ENCODE measurements around the gene VPS37B. TPM values are rescaled to one million over a fixed set of nuclear protein-coding genes. Genes with fewer than 3 reads are reported as not detected.

VPS37B gene
- total RNA-seq, 4 donors from 2014 or later, result 23.4 to 47.4 (median 29.3) TPM

GRCh38 chr12:122874081-122874480 is 21.8 kb downstream of the VPS37B start:
- peak overlapping the region in 1 of 4 donors; percentile 86 for H3K27ac ChIP-seq

DNA sequence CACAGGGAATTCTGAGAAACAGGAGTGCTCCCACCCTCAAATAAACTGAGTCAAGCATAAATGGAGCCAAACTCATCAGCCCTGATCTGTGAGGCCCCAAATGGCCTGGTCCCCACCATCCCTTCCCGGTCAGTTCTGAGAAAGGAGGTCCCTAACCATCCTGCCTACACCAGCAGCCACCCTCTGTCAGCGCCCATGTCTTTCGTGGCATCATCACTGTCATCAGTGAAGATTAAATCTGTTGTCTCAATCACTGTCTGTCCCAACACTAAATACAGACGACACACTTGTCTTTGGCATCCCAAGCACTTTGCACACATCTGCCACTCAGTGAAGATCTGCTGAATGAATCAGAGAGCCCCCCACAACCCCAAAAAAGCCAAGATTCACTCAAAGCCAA is 22.4 kb downstream of the VPS37B start:
- H3K27me3 ChIP-seq, result no peaks in the 10 kb centered on the region
- TF ChIP-seq POLR2AphosphoS5 (IDR thresholded peaks at IDR 0.05), result no peak
- TF ChIP-seq POLR2A (IDR thresholded peaks at IDR 0.05), result no peak
- TF ChIP-seq EP300 (IDR thresholded peaks at IDR 0.05), result no peak
- TF ChIP-seq, protein P1, sequence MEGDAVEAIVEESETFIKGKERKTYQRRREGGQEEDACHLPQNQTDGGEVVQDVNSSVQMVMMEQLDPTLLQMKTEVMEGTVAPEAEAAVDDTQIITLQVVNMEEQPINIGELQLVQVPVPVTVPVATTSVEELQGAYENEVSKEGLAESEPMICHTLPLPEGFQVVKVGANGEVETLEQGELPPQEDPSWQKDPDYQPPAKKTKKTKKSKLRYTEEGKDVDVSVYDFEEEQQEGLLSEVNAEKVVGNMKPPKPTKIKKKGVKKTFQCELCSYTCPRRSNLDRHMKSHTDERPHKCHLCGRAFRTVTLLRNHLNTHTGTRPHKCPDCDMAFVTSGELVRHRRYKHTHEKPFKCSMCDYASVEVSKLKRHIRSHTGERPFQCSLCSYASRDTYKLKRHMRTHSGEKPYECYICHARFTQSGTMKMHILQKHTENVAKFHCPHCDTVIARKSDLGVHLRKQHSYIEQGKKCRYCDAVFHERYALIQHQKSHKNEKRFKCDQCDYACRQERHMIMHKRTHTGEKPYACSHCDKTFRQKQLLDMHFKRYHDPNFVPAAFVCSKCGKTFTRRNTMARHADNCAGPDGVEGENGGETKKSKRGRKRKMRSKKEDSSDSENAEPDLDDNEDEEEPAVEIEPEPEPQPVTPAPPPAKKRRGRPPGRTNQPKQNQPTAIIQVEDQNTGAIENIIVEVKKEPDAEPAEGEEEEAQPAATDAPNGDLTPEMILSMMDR (IDR thresholded peaks at IDR 0.05), result no peak
- 50 to 89% methylated on average over 1 to 4 of the region's 4 CpGs for WGBS, 2 donors (ENCODE audit: low coverage in 1 of 2)
- peak overlapping the region in 3 of 4 donors; percentile 82 to 86 (median 84) for H3K27ac ChIP-seq
- no peak overlapping the region for H3K4me3 ChIP-seq
- H3K4me1 ChIP-seq, result peaks cover 0 to 99% (median 37%) of the 10 kb centered on the region in 3 donors
- peaks cover 0 to 21% of the 10 kb centered on the region in 2 donors for H3K36me3 ChIP-seq
- no peak for ATAC-seq
- no peaks in the 10 kb centered on the region for H3K9me3 ChIP-seq

More at GRCh38 chr12:122874081-122874480, 21.8 kb downstream of the VPS37B start:
- 79 to 88% methylated on average over 3 to 9 of the region's 12 CpGs for WGBS, 2 donors (ENCODE audit: low coverage in 1 of 2)
- no peak for TF ChIP-seq POLR2A (IDR thresholded peaks at IDR 0.05)
- TF ChIP-seq, protein P1 (IDR thresholded peaks at IDR 0.05), result no peak
- peaks cover 0 to 100% (median 37%) of the 10 kb centered on the region in 3 donors for H3K4me1 ChIP-seq
- H3K27me3 ChIP-seq, result no peaks in the 10 kb centered on the region
- no peak for ATAC-seq
- H3K9me3 ChIP-seq, result no peaks in the 10 kb centered on the region
- H3K4me3 ChIP-seq, result no peak overlapping the region
- H3K36me3 ChIP-seq, result peaks cover 0 to 16% of the 10 kb centered on the region in 2 donors

DNA sequence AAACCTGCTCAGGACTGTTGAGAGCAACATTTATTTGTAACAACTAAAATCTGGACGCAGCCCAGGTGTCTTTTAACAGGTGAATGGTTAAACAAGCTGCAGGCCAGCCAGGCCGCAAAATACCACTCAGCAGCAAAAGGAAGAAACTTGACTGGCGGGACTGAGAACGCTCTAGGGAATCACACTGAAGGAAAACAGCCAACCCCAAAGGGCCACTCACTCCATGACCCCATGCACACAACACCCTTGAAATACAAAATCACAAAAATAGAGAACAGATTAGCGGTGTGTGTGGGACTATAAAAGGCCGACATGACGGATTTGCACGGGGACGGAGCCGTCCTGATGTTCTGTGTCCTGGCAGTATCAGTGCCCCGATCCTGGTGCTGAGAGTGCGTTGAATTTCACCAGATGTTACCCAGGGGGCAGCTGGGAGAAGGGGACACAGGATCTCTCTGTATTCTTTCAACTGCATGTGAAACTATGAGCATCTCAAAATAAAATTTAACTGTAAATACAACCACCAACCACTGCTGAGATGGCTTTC is 23.0 kb downstream of the VPS37B start:
- Histone ChIP-seq H3K27me3 (no peaks in the 10 kb centered on the region), H3K36me3 (peaks cover 0 to 28% of the 10 kb centered on the region in 2 donors), H3K4me3 (no peak overlapping the region), H3K27ac (peak overlapping the region in 3 of 4 donors; percentile 82 to 86 (median 84)), H3K9me3 (no peaks in the 10 kb centered on the region), H3K4me1 (peaks cover 0 to 99% (median 37%) of the 10 kb centered on the region in 3 donors)
- 65 to 66% methylated on average over 12 of the region's 12 CpGs for WGBS, 2 donors (ENCODE audit: low coverage in 1 of 2)
- no peak for ATAC-seq
- no peak for TF ChIP-seq POLR2AphosphoS5 (IDR thresholded peaks at IDR 0.05)
- TF ChIP-seq POLR2A (IDR thresholded peaks at IDR 0.05), result no peak
- TF ChIP-seq, protein P1 (IDR thresholded peaks at IDR 0.05), result no peak
- TF ChIP-seq EP300 (IDR thresholded peaks at IDR 0.05), result no peak

DNA sequence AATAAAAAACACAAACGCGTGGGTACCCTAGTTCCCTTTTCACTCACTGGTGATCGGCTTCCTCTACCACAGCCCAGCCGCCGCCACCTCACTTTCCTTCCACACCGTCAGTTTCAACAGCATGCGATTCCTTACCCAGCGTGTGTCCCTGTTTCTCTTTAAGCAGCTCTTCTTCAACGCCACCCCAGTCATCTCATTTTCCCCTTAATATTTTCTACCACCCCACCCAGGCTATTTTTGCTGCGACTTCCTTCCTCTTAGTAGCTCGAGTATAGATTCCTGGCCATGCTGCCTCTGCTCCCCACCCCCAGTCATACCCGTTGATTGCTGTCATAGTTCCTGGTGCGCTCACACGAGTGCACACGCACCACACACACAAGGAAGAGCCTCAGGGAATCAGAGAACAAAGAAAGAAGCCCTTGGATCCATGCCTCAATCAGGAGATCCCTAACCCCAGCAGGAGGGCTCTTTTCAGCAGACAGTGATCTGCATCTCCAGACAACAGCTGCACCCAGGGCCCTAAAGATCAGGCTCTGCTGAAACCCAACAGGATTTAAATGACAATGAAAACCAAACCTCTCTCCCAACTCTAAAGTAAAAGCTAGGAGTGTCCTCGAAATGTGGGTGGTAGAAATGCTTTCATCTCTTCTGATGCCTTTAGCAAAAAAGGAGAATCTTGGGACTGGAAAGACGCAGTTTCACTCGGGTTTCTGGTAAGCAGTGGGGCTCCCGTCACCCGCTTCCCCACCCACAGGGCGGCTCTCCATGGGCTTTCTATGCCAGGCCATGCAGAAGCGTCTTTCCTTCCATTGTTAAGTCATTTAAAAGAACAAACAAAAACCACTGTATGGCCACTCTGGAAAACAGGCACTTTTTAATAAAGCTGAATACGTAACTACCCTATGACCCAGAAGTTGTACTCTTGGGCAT is 23.8 kb downstream of the VPS37B start:
- Histone ChIP-seq H3K36me3 (peaks cover 0 to 35% of the 10 kb centered on the region in 2 donors), H3K27ac (peak overlapping the region; percentile 78 to 86 (median 83)), H3K4me1 (peaks cover 0 to 97% (median 36%) of the 10 kb centered on the region in 3 donors), H3K27me3 (no peaks in the 10 kb centered on the region), H3K4me3 (peak overlapping the region; percentile 15 to 40), H3K9me3 (no peaks in the 10 kb centered on the region)
- peak in 1 of 2 donors; percentile 16 for TF ChIP-seq POLR2A (IDR thresholded peaks at IDR 0.05)
- peak; percentile 30 for TF ChIP-seq POLR2AphosphoS5 (IDR thresholded peaks at IDR 0.05)
- TF ChIP-seq EP300 (IDR thresholded peaks at IDR 0.05), result no peak
- WGBS, 2 donors (ENCODE audit: low coverage in 1 of 2), result 30 to 45% methylated on average over 13 to 20 of the region's 23 CpGs
- ATAC-seq, result peak; percentile 79

DNA sequence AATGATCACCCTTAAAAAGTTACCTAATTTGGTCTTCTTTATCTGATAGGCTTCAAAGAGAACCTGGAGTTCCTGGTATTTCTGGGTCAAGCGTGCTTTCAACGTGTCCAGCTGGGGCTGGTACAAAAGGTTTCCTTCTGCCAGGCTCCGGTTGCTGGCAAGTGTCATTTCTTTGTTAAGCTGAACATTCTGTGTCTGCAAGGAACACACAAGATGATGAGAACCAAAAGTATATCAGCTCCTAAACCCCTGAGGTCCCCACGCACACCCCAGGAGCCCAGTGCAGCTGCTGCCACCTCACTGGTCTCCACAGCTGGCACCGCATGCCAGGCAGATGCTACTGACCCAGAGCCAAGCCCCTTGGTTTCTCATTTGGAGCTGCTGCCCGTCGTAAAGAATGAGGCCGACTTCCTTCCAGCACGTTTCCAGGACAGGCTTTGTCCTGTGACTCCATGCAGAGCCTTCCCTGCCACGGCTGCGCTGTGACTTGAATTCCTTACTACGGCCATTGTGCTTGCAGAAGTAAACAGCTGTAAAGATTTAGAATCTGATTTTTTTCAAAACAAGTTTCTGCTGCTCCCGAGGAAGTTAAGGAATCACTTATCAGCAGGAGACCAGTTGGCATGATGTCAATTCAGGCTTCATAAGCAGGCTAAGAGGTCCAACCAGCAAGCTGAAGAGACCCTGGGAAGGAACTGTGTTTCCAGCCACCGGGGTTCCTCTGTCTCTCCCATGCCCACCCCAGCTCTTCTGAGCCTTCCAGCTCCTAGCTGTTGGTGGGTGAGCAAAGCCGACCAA is 24.9 kb downstream of the VPS37B start:
- no peak for TF ChIP-seq POLR2A (IDR thresholded peaks at IDR 0.05)
- peak; percentile 47 for TF ChIP-seq EP300 (IDR thresholded peaks at IDR 0.05)
- Histone ChIP-seq H3K4me3 (peak overlapping the region; percentile 15 to 40), H3K27me3 (no peaks in the 10 kb centered on the region), H3K9me3 (no peaks in the 10 kb centered on the region), H3K36me3 (peaks cover 0 to 46% of the 10 kb centered on the region in 2 donors), H3K4me1 (peaks cover 0 to 95% (median 27%) of the 10 kb centered on the region in 3 donors), H3K27ac (peak overlapping the region; percentile 78 to 86 (median 83))
- peak; percentile 51 for ATAC-seq
- 10 to 16% methylated on average over 12 of the region's 15 CpGs for WGBS, 2 donors (ENCODE audit: low coverage in 1 of 2)

Data from gastroesophageal sphincter (tissue), 4 donors.